CD4-positive, alpha-beta T cell (primary cell): ENCODE data around the gene CDK2AP2. TPM values are rescaled to one million over a fixed set of nuclear protein-coding genes. Genes with fewer than 3 reads are reported as not detected.
"Not testable (repeated sequence)": the region's sequence is repeated elsewhere in the genome, so short reads cannot be mapped to it uniquely, and the experiment has no call there.

ENCODE experiments used
- ATAC-seq: fragments of 200-7000 bp; cut with Tn5 transposase; one replicate; pipeline ENCODE4 v1.10.0; 2022; ENCODE audit warnings: mild to moderate bottlenecking; ENCODE audit not compliant: poor library complexity
- CTCF ChIA-PET: fragments of 350-600 bp; sonication (Branson Sonifier 250); formaldehyde crosslinking; loops from one replicate; lab custom pipeline; 2021; ENCODE audit warnings: antibody characterized with exemption, inconsistent platforms; lab: Charles Lee
- POLR2A ChIA-PET: fragments of 350-600 bp; sonication (Branson Sonifier 250); formaldehyde crosslinking; loops from one replicate; lab custom pipeline; 2021; ENCODE audit warnings: antibody characterized with exemption, inconsistent platforms; lab: Charles Lee
- DNase-seq, 14 experiments: peaks; one replicate each; pipeline ENCODE4 v3.0.0-alpha.2; 2013 to 2020; ENCODE audit warnings: mixed read lengths in 2 of 14
- H3K27ac ChIP-seq, 2 donors: one replicate each; pipeline versions ENCODE4 v1.5.1 to v1.7.0; 2013; ENCODE audit warnings: low read length in 2 of 2, low read depth in 1 of 2, mild to moderate bottlenecking in 1 of 2
- H3K27me3 ChIP-seq, 2 experiments: 1 replicate in 1 of 2; 2 replicates in 1 of 2; pipeline versions ENCODE4 v1.6.1 to v1.7.0; 2013; ENCODE audit warnings: low read length in 2 of 2, control low read depth in 1 of 2, mild to moderate bottlenecking in 1 of 2, moderate library complexity in 1 of 2; ENCODE audit not compliant: insufficient read depth in 2 of 2, control insufficient read depth in 1 of 2
- H3K36me3 ChIP-seq: one replicate; pipeline ENCODE4 v1.6.1; 2013; ENCODE audit warnings: low read length, control low read depth; ENCODE audit not compliant: insufficient read depth
- H3K4me1 ChIP-seq: one replicate; pipeline ENCODE4 v1.6.1; 2013; ENCODE audit warnings: low read length, control low read depth; ENCODE audit not compliant: insufficient read depth
- H3K4me3 ChIP-seq: one replicate; pipeline ENCODE4 v1.5.1; 2013; ENCODE audit warnings: mild to moderate bottlenecking, low read length, moderate library complexity
- H3K9me3 ChIP-seq, 2 experiments: 1 replicate in 1 of 2; 2 replicates in 1 of 2; pipeline versions ENCODE4 v1.6.1 to v1.7.0; 2013; ENCODE audit warnings: low read length in 2 of 2, mild to moderate bottlenecking in 2 of 2, control low read depth in 1 of 2, moderate library complexity in 1 of 2; ENCODE audit not compliant: control insufficient read depth in 1 of 2, insufficient read depth in 1 of 2
- H3K27ac Mint-ChIP-seq: one replicate; pipeline ENCODE4 v1.8.0; 2020; ENCODE audit warnings: mixed read lengths
- H3K27me3 Mint-ChIP-seq: one replicate; pipeline ENCODE4 v1.8.0; 2021; ENCODE audit warnings: mixed read lengths
- H3K36me3 Mint-ChIP-seq: one replicate; pipeline ENCODE4 v1.8.0; 2021; ENCODE audit warnings: low read depth, mixed read lengths
- H3K4me1 Mint-ChIP-seq: one replicate; pipeline ENCODE4 v1.8.0; 2021; ENCODE audit warnings: low read depth, mixed read lengths
- H3K4me3 Mint-ChIP-seq: one replicate; pipeline ENCODE4 v1.8.0; 2020; ENCODE audit warnings: mild to moderate bottlenecking, mixed read lengths
- H3K9me3 Mint-ChIP-seq: one replicate; pipeline ENCODE4 v1.8.0; 2020; ENCODE audit warnings: mixed read lengths
- CTCF ChIP-seq: fragments of 200-600 bp; IDR thresholded peaks from one replicate; pipeline ENCODE4 v1.8.0; 2022; ENCODE audit warnings: antibody characterized with exemption, mild to moderate bottlenecking
- intact Hi-C, 2 experiments: fragments of 100-400 bp; cut with DNase I in 1 of 2; cut with micrococcal nuclease in 1 of 2; formaldehyde crosslinking; loops; one replicate each; pipeline versions ENCODE4 v1.15.1 to v1.9.0; 2023 to 2025; cut with DNase I, micrococcal nuclease
- polyA plus RNA-seq, 2 donors: library from polyadenylated mRNA; unstranded; fragments of 120-200 nt; gene quantifications; one replicate each; pipeline ENCODE4 v1.2.1, GENCODE V29; 2013
- total RNA-seq, 174 experiments: library from RNA in 2 of 174; stranded (reverse) in 2 of 174; gene quantifications; one replicate each; pipeline ENCODE4 v1.2.3 and lab custom pipeline; 2021 to 2026

Gene CDK2AP2
- total RNA-seq: 10 to 100 TPM; 19.5 to 22.0 TPM
- polyA plus RNA-seq (2013, experiment 1 of 2): 44.5 TPM
- polyA plus RNA-seq (2013, experiment 2 of 2): 61.9 TPM
- 4.2 to 68.1 (median 28.5) reads per million in 172 experiments for total RNA-seq (lab: John Stamatoyannopoulos, UW)

GRCh38 chr11:67507864-67508485 is at the start of gene CDK2AP2:
Gene CDK2AP2, minus strand, starts transcription at chr11:67508162. Its CDS starts 80 bp downstream, at chr11:67508082.
- Mint-ChIP-seq H3K4me3 (peak within 1 kb of the TSS; percentile 93), H3K4me1 (peaks cover 44% of the 10 kb centered on the region), H3K36me3 (peaks cover 22% of the 10 kb centered on the region), H3K27ac (peak within 1 kb of the TSS; percentile 98), H3K27me3 (no peaks in the 10 kb centered on the region), H3K9me3 (no peaks in the 10 kb centered on the region)
- Histone ChIP-seq H3K27me3 (peaks cover 0 to 9% of the 10 kb centered on the region in 2 experiments), H3K9me3 (no peaks in the 10 kb centered on the region), H3K4me3 (peak within 1 kb of the TSS; percentile 76), H3K4me1 (peaks cover 50% of the 10 kb centered on the region), H3K27ac (peak within 1 kb of the TSS; percentile 87 to 97), H3K36me3 (peaks cover 12% of the 10 kb centered on the region)
- intact Hi-C loops: loop anchor here (1.0 to 10.0 kb wide), 11 partner anchors 44 to 266 kb away; partner anchors contain the start of genes PPP1CA (in 2 of the 2), PTPRCAP (in 2 of the 2), CARNS1 (in 1 of the 2) and NDUFV1 (in 1 of the 2)
- ATAC-seq (peak; percentile 71), DNase-seq (peak; percentile 91 to 99 (median 97))
- POLR2A ChIA-PET: interaction anchor here (0.6 to 1.5 kb wide), 10 partner anchors 22 to 184 kb away, joined by 3 to 7 read pairs (median 3); partner anchors contain the start of genes AIP, POLD4, PTPRCAP and TBC1D10C
- TF ChIP-seq CTCF: no peak
- CTCF ChIA-PET: interaction anchor here (1.1 to 1.3 kb wide), 2 partner anchors 107 to 118 kb away, joined by 3 read pairs; partner anchors contain the start of gene PPP1CA

GRCh38 chr11:67556244-67556643 is 48.3 kb upstream of the CDK2AP2 start:
- H3K27ac ChIP-seq: no peak overlapping the region
- no peak overlapping the region for H3K4me3 ChIP-seq
- intact Hi-C loops: no loop called here
- H3K9me3 Mint-ChIP-seq: no peaks in the 10 kb centered on the region
- TF ChIP-seq CTCF: no peak
- H3K27ac Mint-ChIP-seq: no peak overlapping the region
- no peaks in the 10 kb centered on the region for H3K9me3 ChIP-seq
- H3K4me1 ChIP-seq: no peaks in the 10 kb centered on the region
- no peaks in the 10 kb centered on the region for H3K36me3 ChIP-seq
- H3K4me1 Mint-ChIP-seq: no peaks in the 10 kb centered on the region
- ChIA-PET CTCF (no interaction called here), POLR2A (no interaction called here)
- DNase-seq: no peak
- no peak overlapping the region for H3K4me3 Mint-ChIP-seq
- no peak for ATAC-seq
- H3K27me3 ChIP-seq: no peaks in the 10 kb centered on the region
- H3K27me3 Mint-ChIP-seq: peaks cover 4% of the 10 kb centered on the region
- no peaks in the 10 kb centered on the region for H3K36me3 Mint-ChIP-seq

GRCh38 chr11:67551697-67552096 is 43.7 kb upstream of the CDK2AP2 start:
- POLR2A ChIA-PET: interaction anchor here (0.6 kb wide), 1 partner anchor 8 kb away, joined by 3 read pairs; no protein-coding TSS in a partner anchor
- intact Hi-C loops, H3K9me3 ChIP-seq, H3K27ac ChIP-seq, H3K27ac Mint-ChIP-seq, H3K36me3 Mint-ChIP-seq, H3K4me3 ChIP-seq, H3K27me3 Mint-ChIP-seq, H3K9me3 Mint-ChIP-seq, DNase-seq, H3K4me3 Mint-ChIP-seq, H3K36me3 ChIP-seq, H3K4me1 Mint-ChIP-seq, ATAC-seq, H3K4me1 ChIP-seq, H3K27me3 ChIP-seq: not testable (repeated sequence)
- CTCF ChIA-PET: interaction anchor here (1.2 kb wide), 1 partner anchor 150 kb away, joined by 3 read pairs; the partner anchor contains the start of gene PPP1CA
